Peyer's patch (tissue), 4 donors: ENCODE results near the gene MTMR6. TPM values are rescaled to one million over a fixed set of nuclear protein-coding genes. Genes with fewer than 3 reads are reported as not detected.

Experiments used
- DNase-seq, 3 donors: peaks; one replicate each; pipeline ENCODE4 v3.0.0-alpha.2; 2017 to 2019
- H3K27ac ChIP-seq, 4 donors: fragments of 200-600 bp; sonication (generic); one replicate each; pipeline ENCODE4 v1.5.1; 2016 to 2019
- H3K27me3 ChIP-seq, 2 donors: fragments of 200-600 bp; sonication (generic); one replicate each; pipeline ENCODE4 v1.5.1; 2019
- H3K36me3 ChIP-seq, 3 donors: fragments of 200-600 bp; sonication (generic); one replicate each; pipeline ENCODE4 v1.5.1; 2016 to 2019
- H3K4me1 ChIP-seq, 4 donors: fragments of 200-600 bp; sonication (generic); one replicate each; pipeline ENCODE4 v1.5.1; 2016 to 2019
- H3K4me3 ChIP-seq, 4 donors: fragments of 200-600 bp; sonication (generic); 1 replicate in 3 of 4; 2 replicates in 1 of 4; pipeline ENCODE4 v1.5.1; 2016 to 2019; ENCODE audit warnings: mild to moderate bottlenecking in 1 of 4
- H3K9me3 ChIP-seq, 4 donors: fragments of 200-600 bp; sonication (generic); one replicate each; pipeline ENCODE4 v1.5.1; 2016 to 2019; ENCODE audit warnings: mild to moderate bottlenecking in 1 of 4
- CTCF ChIP-seq, 6 experiments: fragments of 450-650 bp in 4 of 6; fragments of 200-600 bp in 2 of 6; sonication (generic) in 1 of 6; IDR thresholded peaks; one replicate each; pipeline ENCODE4 v1.5.1; 2017 to 2019; ENCODE audit warnings: antibody characterized with exemption in 6 of 6, mild to moderate bottlenecking in 3 of 6, moderate library complexity in 1 of 6
- POLR2A ChIP-seq, 2 donors: fragments of 450-650 bp; IDR thresholded peaks; one replicate each; pipeline ENCODE4 v1.5.1; 2017; ENCODE audit warnings: antibody characterized with exemption in 2 of 2, mild to moderate bottlenecking in 2 of 2, moderate library complexity in 2 of 2
- total RNA-seq, 4 donors: library from RNA; depleted of rRNA; stranded (reverse); fragments of >200 nt; gene quantifications; one replicate each; pipeline ENCODE4 v1.1.0, GENCODE V29; 2016

MTMR6 gene
- total RNA-seq, 4 donors from 2014 or later: 6.4 to 14.9 (median 10.6) TPM

GRCh38 chr13:25286308-25286968, 850 bp downstream of the MTMR6 start:
- H3K4me3 ChIP-seq: peak overlapping the region; percentile 52 to 80 (median 69)
- DNase-seq: peak in 2 of 3 donors; percentile 62 to 67

GRCh38 chr13:25281935-25282332, 5.4 kb downstream of the MTMR6 start:
- H3K27ac ChIP-seq: no peak overlapping the region
- DNase-seq: no peak
- no peak overlapping the region for H3K4me3 ChIP-seq
- TF ChIP-seq POLR2A (IDR thresholded peaks at IDR 0.05): no peak
- TF ChIP-seq CTCF (IDR thresholded peaks at IDR 0.05): no peak
- H3K27me3 ChIP-seq: no peaks in the 10 kb centered on the region
- peaks cover 0 to 19% (median 0%) of the 10 kb centered on the region in 4 donors for H3K4me1 ChIP-seq
- H3K9me3 ChIP-seq: no peaks in the 10 kb centered on the region
- H3K36me3 ChIP-seq: no peaks in the 10 kb centered on the region

More at GRCh38 chr13:25286308-25286968, 850 bp downstream of the MTMR6 start:
- Histone ChIP-seq H3K4me1 (peaks cover 0 to 19% (median 0%) of the 10 kb centered on the region in 4 donors), H3K9me3 (no peaks in the 10 kb centered on the region), H3K27ac (peak overlapping the region; percentile 84 to 92 (median 86)), H3K27me3 (no peaks in the 10 kb centered on the region), H3K36me3 (no peaks in the 10 kb centered on the region)
- TF ChIP-seq CTCF (IDR thresholded peaks at IDR 0.05) (no peak), POLR2A (IDR thresholded peaks at IDR 0.05) (no peak)

GRCh38 chr13:25281193-25281934, 5.9 kb downstream of the MTMR6 start:
- H3K9me3 ChIP-seq: no peaks in the 10 kb centered on the region

GRCh38 chr13:25280396-25280795, 6.9 kb downstream of the MTMR6 start:
- TF ChIP-seq POLR2A (IDR thresholded peaks at IDR 0.05) (no peak), CTCF (IDR thresholded peaks at IDR 0.05) (no peak)
- Histone ChIP-seq H3K27me3 (no peaks in the 10 kb centered on the region), H3K27ac (no peak overlapping the region), H3K4me3 (no peak overlapping the region), H3K36me3 (no peaks in the 10 kb centered on the region), H3K4me1 (peaks cover 0 to 8% (median 0%) of the 10 kb centered on the region in 4 donors), H3K9me3 (no peaks in the 10 kb centered on the region)
- DNase-seq: no peak

More at GRCh38 chr13:25281193-25281934, 5.9 kb downstream of the MTMR6 start:
- DNase-seq: no peak
- Histone ChIP-seq H3K27ac (no peak overlapping the region), H3K4me1 (peaks cover 0 to 18% (median 0%) of the 10 kb centered on the region in 4 donors), H3K27me3 (no peaks in the 10 kb centered on the region), H3K4me3 (no peak overlapping the region), H3K36me3 (no peaks in the 10 kb centered on the region)
- TF ChIP-seq POLR2A (IDR thresholded peaks at IDR 0.05) (no peak), CTCF (IDR thresholded peaks at IDR 0.05) (no peak)

GRCh38 chr13:25276748-25277147, 10.5 kb downstream of the MTMR6 start:
- TF ChIP-seq CTCF (IDR thresholded peaks at IDR 0.05): no peak
- TF ChIP-seq POLR2A (IDR thresholded peaks at IDR 0.05): no peak
- no peaks in the 10 kb centered on the region for H3K27me3 ChIP-seq
- no peaks in the 10 kb centered on the region for H3K4me1 ChIP-seq
- no peaks in the 10 kb centered on the region for H3K9me3 ChIP-seq
- no peak for DNase-seq
- H3K36me3 ChIP-seq: peaks cover 0 to 17% (median 0%) of the 10 kb centered on the region in 3 donors
- no peak overlapping the region for H3K4me3 ChIP-seq
- no peak overlapping the region for H3K27ac ChIP-seq
